Measurements from ENCODE around the gene FSHR. TPM values are rescaled to one million over a fixed set of nuclear protein-coding genes. Genes with fewer than 3 reads are reported as not detected.

FSHR gene
- total RNA-seq, 4 donors from 2014 or later, result not detected

GRCh38 chr2:49037197-49037596 is 117.1 kb downstream of the FSHR start:
- Histone ChIP-seq H3K36me3 (no peaks in the 10 kb centered on the region), H3K4me1 (no peaks in the 10 kb centered on the region), H3K9me3 (no peaks in the 10 kb centered on the region), H3K4me3 (no peak overlapping the region), H3K27ac (no peak overlapping the region), H3K27me3 (no peaks in the 10 kb centered on the region)
- no peak for DNase-seq (ENCODE audit: low spot score in 2 of 2)
- TF ChIP-seq EP300 (IDR thresholded peaks at IDR 0.05), result no peak
- TF ChIP-seq CTCF (IDR thresholded peaks at IDR 0.05), result no peak
- TF ChIP-seq POLR2A (IDR thresholded peaks at IDR 0.05), result no peak
- no peak for TF ChIP-seq POLR2AphosphoS5 (IDR thresholded peaks at IDR 0.05)

- TF ChIP-seq CTCF (IDR thresholded peaks at IDR 0.05) (no peak), POLR2AphosphoS5 (IDR thresholded peaks at IDR 0.05) (no peak), EP300 (IDR thresholded peaks at IDR 0.05) (no peak), POLR2A (IDR thresholded peaks at IDR 0.05) (no peak)
- Histone ChIP-seq H3K27me3 (no peaks in the 10 kb centered on the region), H3K4me3 (no peak overlapping the region), H3K9me3 (no peaks in the 10 kb centered on the region), H3K4me1 (no peaks in the 10 kb centered on the region), H3K36me3 (no peaks in the 10 kb centered on the region), H3K27ac (no peak overlapping the region)
- 96% methylated on average over 1 of the region's 1 CpG for WGBS
- DNase-seq (ENCODE audit: low spot score in 2 of 2), result no peak
Observed at GRCh38 chr2:49035481-49035880, 118.8 kb downstream of the FSHR start.

- Histone ChIP-seq H3K27me3 (no peaks in the 10 kb centered on the region), H3K27ac (no peak overlapping the region), H3K9me3 (no peaks in the 10 kb centered on the region), H3K4me1 (no peaks in the 10 kb centered on the region), H3K36me3 (no peaks in the 10 kb centered on the region), H3K4me3 (no peak overlapping the region)
- DNase-seq (ENCODE audit: low spot score in 2 of 2), result no peak
- no peak for TF ChIP-seq POLR2A (IDR thresholded peaks at IDR 0.05)
- TF ChIP-seq EP300 (IDR thresholded peaks at IDR 0.05), result no peak
- TF ChIP-seq POLR2AphosphoS5 (IDR thresholded peaks at IDR 0.05), result no peak
- TF ChIP-seq CTCF (IDR thresholded peaks at IDR 0.05), result no peak
- 68% methylated on average over 4 of the region's 4 CpGs for WGBS
Observed at GRCh38 chr2:49033394-49034185, 120.7 kb downstream of the FSHR start.

GRCh38 chr2:49032936-49033335 is 121.4 kb downstream of the FSHR start:
- WGBS, result 68% methylated on average over 1 of the region's 1 CpG
- no peak for DNase-seq (ENCODE audit: low spot score in 2 of 2)
- Histone ChIP-seq H3K27me3 (no peaks in the 10 kb centered on the region), H3K9me3 (no peaks in the 10 kb centered on the region), H3K27ac (no peak overlapping the region), H3K4me3 (no peak overlapping the region), H3K36me3 (no peaks in the 10 kb centered on the region), H3K4me1 (no peaks in the 10 kb centered on the region)
- no peak for TF ChIP-seq CTCF (IDR thresholded peaks at IDR 0.05)
- no peak for TF ChIP-seq POLR2AphosphoS5 (IDR thresholded peaks at IDR 0.05)
- no peak for TF ChIP-seq EP300 (IDR thresholded peaks at IDR 0.05)
- no peak for TF ChIP-seq POLR2A (IDR thresholded peaks at IDR 0.05)

GRCh38 chr2:49032126-49032525 is 122.2 kb downstream of the FSHR start:
- Histone ChIP-seq H3K9me3 (no peaks in the 10 kb centered on the region), H3K27ac (no peak overlapping the region), H3K4me1 (no peaks in the 10 kb centered on the region), H3K36me3 (no peaks in the 10 kb centered on the region), H3K4me3 (no peak overlapping the region), H3K27me3 (no peaks in the 10 kb centered on the region)
- DNase-seq (ENCODE audit: low spot score in 2 of 2), result no peak
- TF ChIP-seq POLR2AphosphoS5 (IDR thresholded peaks at IDR 0.05) (no peak), EP300 (IDR thresholded peaks at IDR 0.05) (no peak), CTCF (IDR thresholded peaks at IDR 0.05) (no peak), POLR2A (IDR thresholded peaks at IDR 0.05) (no peak)
- WGBS, result 74% methylated on average over 1 of the region's 1 CpG
